Neural crest cell (in vitro differentiated cells): ENCODE measurements around the gene CYREN. TPM values are rescaled to one million over a fixed set of nuclear protein-coding genes. Genes with fewer than 3 reads are reported as not detected.
"Not testable (repeated sequence)": the region's sequence is repeated elsewhere in the genome, so short reads cannot be mapped to it uniquely, and the experiment has no call there.

Experiments used
- DNase-seq: peaks from one replicate; pipeline ENCODE4 v3.0.0; 2021; ENCODE audit warnings: low read depth, mixed read lengths, low spot score
- H3K27ac Mint-ChIP-seq: one replicate; pipeline ENCODE4 v1.8.0; 2021; ENCODE audit warnings: mild to moderate bottlenecking, mixed read lengths; ENCODE audit not compliant: unreplicated experiment
- H3K27me3 Mint-ChIP-seq: 2 replicates; pipeline ENCODE4 v1.8.0; 2021; ENCODE audit warnings: low read depth, mild to moderate bottlenecking, mixed read lengths
- H3K36me3 Mint-ChIP-seq: 2 replicates; pipeline ENCODE4 v1.8.0; 2021; ENCODE audit warnings: low read depth, mild to moderate bottlenecking, mixed read lengths
- H3K4me1 Mint-ChIP-seq: 2 replicates; pipeline ENCODE4 v1.8.0; 2021; ENCODE audit warnings: mixed read lengths
- H3K4me3 Mint-ChIP-seq: one replicate; pipeline ENCODE4 v1.8.0; 2021; ENCODE audit warnings: mild to moderate bottlenecking, mixed read lengths
- H3K9me3 Mint-ChIP-seq: 2 replicates; pipeline ENCODE4 v1.8.0; 2021; ENCODE audit warnings: mixed read lengths
- CTCF ChIP-seq: fragments of 200-600 bp; sonication (generic); conservative IDR thresholded peaks from 2 replicates; pipeline ENCODE4 v1.5.0; 2021; ENCODE audit warnings: antibody characterized with exemption, mild to moderate bottlenecking
- total RNA-seq: library from RNA; stranded (reverse); gene quantifications from 2 replicates; pipeline ENCODE4 v1.2.1, GENCODE V29; 2021

The CYREN gene
- total RNA-seq, 1 donor from 2014 or later: 75.5 TPM

- Mint-ChIP-seq H3K27me3 (no peaks in the 10 kb centered on the region), H3K36me3 (peaks cover 10% of the 10 kb centered on the region), H3K27ac (no peak overlapping the region), H3K9me3 (no peaks in the 10 kb centered on the region), H3K4me3 (no peak overlapping the region), H3K4me1 (peaks cover 18% of the 10 kb centered on the region)
- DNase-seq: no peak
- no peak for TF ChIP-seq CTCF
Measured at GRCh38 chr7:135174941-135175340, 4.4 kb upstream of the CYREN start.

DNA sequence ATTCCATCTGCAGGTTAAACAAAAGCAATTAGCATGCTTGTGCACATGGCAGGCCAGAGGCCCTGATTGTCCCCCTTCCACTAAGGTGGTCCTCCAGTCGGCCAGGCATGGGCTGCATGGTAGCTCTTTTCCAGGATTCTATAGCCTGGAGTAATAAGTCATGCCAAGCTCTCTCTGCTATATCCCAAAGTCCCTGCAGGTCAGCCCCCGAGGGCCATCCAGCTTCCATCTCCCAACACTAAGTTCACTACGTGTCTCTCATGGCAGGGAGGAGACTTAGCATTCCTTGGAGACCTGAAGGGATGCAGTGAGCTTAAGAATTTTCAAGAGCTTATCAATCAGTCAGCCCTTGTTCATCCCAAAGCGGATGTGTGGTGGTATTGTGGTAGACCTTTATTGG lies 3.4 kb upstream of the CYREN start:
- Mint-ChIP-seq H3K4me1 (peaks cover 28% of the 10 kb centered on the region), H3K4me3 (peak overlapping the region; percentile 57)
- H3K27me3 Mint-ChIP-seq, DNase-seq, H3K27ac Mint-ChIP-seq, H3K36me3 Mint-ChIP-seq, H3K9me3 Mint-ChIP-seq: not testable (repeated sequence)

GRCh38 chr7:135171581-135172291 lies 1.2 kb upstream of the CYREN start:
- H3K27ac Mint-ChIP-seq: peak overlapping the region; percentile 93
- H3K27me3 Mint-ChIP-seq: not testable (repeated sequence)
- DNase-seq: peak; percentile 12

DNA sequence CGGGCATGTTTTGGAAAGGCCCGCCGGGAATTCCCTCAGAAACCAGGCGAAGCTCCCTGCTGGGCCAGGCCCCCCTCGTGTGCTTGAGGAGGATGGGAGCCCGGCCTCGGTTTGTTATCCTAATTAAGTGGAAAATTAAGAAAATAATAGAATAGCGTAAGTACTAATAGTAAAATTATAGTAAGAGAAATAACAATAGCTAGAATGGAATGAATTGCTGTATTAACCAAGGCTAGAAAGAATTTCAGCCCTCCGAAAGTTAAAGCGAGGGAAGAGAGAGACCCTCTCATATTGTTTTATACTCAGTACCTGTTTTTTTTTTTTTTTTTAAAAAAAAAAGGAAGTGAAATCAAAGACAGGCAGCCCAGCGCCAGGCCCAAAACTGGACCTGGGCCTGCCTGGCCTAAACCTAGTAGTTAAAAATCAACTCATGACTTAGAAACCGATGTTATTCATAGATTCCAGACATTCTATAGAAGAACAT lies 533 bp upstream of the CYREN start:
- peak overlapping the region; percentile 89 for H3K4me3 Mint-ChIP-seq
- not testable (repeated sequence) for DNase-seq, H3K36me3 Mint-ChIP-seq, H3K27me3 Mint-ChIP-seq, H3K27ac Mint-ChIP-seq, H3K9me3 Mint-ChIP-seq
- peaks cover 38% of the 10 kb centered on the region for H3K4me1 Mint-ChIP-seq

More at GRCh38 chr7:135171581-135172291, 1.2 kb upstream of the CYREN start:
- peaks cover 38% of the 10 kb centered on the region for H3K4me1 Mint-ChIP-seq
- peak overlapping the region; percentile 89 for H3K4me3 Mint-ChIP-seq
- not testable (repeated sequence) for H3K36me3 Mint-ChIP-seq, H3K9me3 Mint-ChIP-seq

DNA sequence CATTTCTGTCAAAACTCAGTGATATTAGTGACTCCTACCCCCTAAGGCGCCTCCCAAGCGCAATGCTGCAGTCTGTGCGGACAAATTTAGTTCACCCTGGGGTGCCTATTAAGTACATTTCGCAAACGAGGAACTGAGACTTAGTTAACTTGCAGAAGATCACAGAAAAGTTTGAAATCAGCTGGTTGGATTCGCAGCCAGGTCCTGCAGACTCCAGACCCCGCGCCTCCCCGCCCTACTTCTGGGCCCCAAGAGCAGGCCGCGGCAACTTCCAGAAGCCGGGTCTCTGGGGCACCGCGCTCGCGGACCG lies 588 bp downstream of the CYREN start:
- DNase-seq: no peak
- H3K9me3 Mint-ChIP-seq: no peaks in the 10 kb centered on the region
- no peak for TF ChIP-seq CTCF
- peak overlapping the region; percentile 2 for H3K27ac Mint-ChIP-seq
- no peaks in the 10 kb centered on the region for H3K27me3 Mint-ChIP-seq
- peaks cover 38% of the 10 kb centered on the region for H3K4me1 Mint-ChIP-seq
- peak overlapping the region; percentile 92 for H3K4me3 Mint-ChIP-seq
- peaks cover 20% of the 10 kb centered on the region for H3K36me3 Mint-ChIP-seq

- Mint-ChIP-seq H3K4me1 (peaks cover 38% of the 10 kb centered on the region), H3K27ac (peak overlapping the region; percentile 2), H3K9me3 (no peaks in the 10 kb centered on the region), H3K36me3 (peaks cover 24% of the 10 kb centered on the region), H3K4me3 (peak overlapping the region; percentile 92), H3K27me3 (no peaks in the 10 kb centered on the region)
- TF ChIP-seq CTCF: peak; percentile 42
- no peak for DNase-seq
Measured at GRCh38 chr7:135169141-135169963, 1.2 kb downstream of the CYREN start.
